ENCODE results near the gene MAP1B.

DNA sequence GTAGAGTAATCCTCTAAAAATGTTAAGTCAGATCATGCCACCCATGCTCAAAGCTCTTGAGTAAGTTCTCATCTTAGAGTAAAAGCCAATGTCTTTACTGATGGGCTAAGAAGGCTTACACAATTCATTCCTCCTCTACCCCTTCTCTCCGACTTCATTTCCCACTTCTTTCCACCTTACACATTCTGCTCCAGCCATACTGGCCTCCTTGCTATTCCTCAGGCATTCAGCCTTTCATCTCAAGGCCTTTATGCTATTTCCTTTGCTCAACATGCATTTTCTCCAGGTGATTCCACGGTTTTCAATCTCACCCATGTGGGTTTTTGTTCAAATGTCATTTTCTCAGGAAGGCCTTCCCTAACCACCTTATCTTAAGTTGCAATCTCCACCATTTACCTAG, 104.9 kb downstream of the MAP1B start:
- no peak for TF ChIP-seq POLR2A (IDR thresholded peaks at IDR 0.05)
- TF ChIP-seq, protein P1, sequence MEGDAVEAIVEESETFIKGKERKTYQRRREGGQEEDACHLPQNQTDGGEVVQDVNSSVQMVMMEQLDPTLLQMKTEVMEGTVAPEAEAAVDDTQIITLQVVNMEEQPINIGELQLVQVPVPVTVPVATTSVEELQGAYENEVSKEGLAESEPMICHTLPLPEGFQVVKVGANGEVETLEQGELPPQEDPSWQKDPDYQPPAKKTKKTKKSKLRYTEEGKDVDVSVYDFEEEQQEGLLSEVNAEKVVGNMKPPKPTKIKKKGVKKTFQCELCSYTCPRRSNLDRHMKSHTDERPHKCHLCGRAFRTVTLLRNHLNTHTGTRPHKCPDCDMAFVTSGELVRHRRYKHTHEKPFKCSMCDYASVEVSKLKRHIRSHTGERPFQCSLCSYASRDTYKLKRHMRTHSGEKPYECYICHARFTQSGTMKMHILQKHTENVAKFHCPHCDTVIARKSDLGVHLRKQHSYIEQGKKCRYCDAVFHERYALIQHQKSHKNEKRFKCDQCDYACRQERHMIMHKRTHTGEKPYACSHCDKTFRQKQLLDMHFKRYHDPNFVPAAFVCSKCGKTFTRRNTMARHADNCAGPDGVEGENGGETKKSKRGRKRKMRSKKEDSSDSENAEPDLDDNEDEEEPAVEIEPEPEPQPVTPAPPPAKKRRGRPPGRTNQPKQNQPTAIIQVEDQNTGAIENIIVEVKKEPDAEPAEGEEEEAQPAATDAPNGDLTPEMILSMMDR (IDR thresholded peaks at IDR 0.05) = no peak

Measured in transverse colon (tissue), 3 donors.